ENCODE measurements around the gene TOM1L2.
"Not testable (repeated sequence)": the region's sequence is repeated elsewhere in the genome, so short reads cannot be mapped to it uniquely, and the experiment has no call there.

TOM1L2 gene

GRCh38 chr17:17966399-17966798 lies 5.8 kb downstream of the TOM1L2 start:
- DNase-seq: no peak

- no peak for DNase-seq
These were observed 7.0 kb downstream of the TOM1L2 start for GRCh38 chr17:17965152-17965721.

- no peak for DNase-seq
These were observed 7.5 kb downstream of the TOM1L2 start for GRCh38 chr17:17964710-17965109.

GRCh38 chr17:17963694-17964436 lies 8.3 kb downstream of the TOM1L2 start:
- no peak for DNase-seq

GRCh38 chr17:17963066-17963465 lies 9.1 kb downstream of the TOM1L2 start:
- DNase-seq: no peak

- no peak for DNase-seq
These were observed 11.6 kb downstream of the TOM1L2 start for GRCh38 chr17:17960500-17961030.

- DNase-seq: peak; percentile 21
These were observed 12.5 kb downstream of the TOM1L2 start for GRCh38 chr17:17959520-17960361.

- no peak for DNase-seq
These were observed 13.2 kb downstream of the TOM1L2 start for GRCh38 chr17:17958982-17959381.

- DNase-seq: no peak
These were observed 14.7 kb downstream of the TOM1L2 start for GRCh38 chr17:17957584-17957916.

GRCh38 chr17:17955790-17956341 lies 16.3 kb downstream of the TOM1L2 start:
- not testable (repeated sequence) for DNase-seq

GRCh38 chr17:17954079-17954478 lies 18.1 kb downstream of the TOM1L2 start:
- no peak for DNase-seq

- no peak for DNase-seq
These were observed 19.5 kb downstream of the TOM1L2 start for GRCh38 chr17:17952691-17953090.

GRCh38 chr17:17951524-17951923 lies 20.7 kb downstream of the TOM1L2 start:
- no peak for DNase-seq

- DNase-seq: no peak
These were observed 21.4 kb downstream of the TOM1L2 start for GRCh38 chr17:17950806-17951205.

- no peak for DNase-seq
These were observed 21.9 kb downstream of the TOM1L2 start for GRCh38 chr17:17950347-17950746.

GRCh38 chr17:17947966-17948365 lies 24.2 kb downstream of the TOM1L2 start:
- no peak for DNase-seq

GRCh38 chr17:17947309-17947708 lies 24.9 kb downstream of the TOM1L2 start:
- no peak for DNase-seq

GRCh38 chr17:17946093-17946492 lies 26.1 kb downstream of the TOM1L2 start:
- no peak for DNase-seq

- DNase-seq: no peak
These were observed 27.5 kb downstream of the TOM1L2 start for GRCh38 chr17:17944743-17945142.

- no peak for DNase-seq
These were observed 28.0 kb downstream of the TOM1L2 start for GRCh38 chr17:17944242-17944641.

GRCh38 chr17:17943281-17943984 lies 28.8 kb downstream of the TOM1L2 start:
- DNase-seq: no peak

GRCh38 chr17:17942846-17943245 lies 29.4 kb downstream of the TOM1L2 start:
- DNase-seq: no peak

GRCh38 chr17:17941015-17941414 lies 31.2 kb downstream of the TOM1L2 start:
- DNase-seq: no peak
